ENCODE measurements around the gene HNRNPA1.
"Not testable (repeated sequence)": the region's sequence is repeated elsewhere in the genome, so short reads cannot be mapped to it uniquely, and the experiment has no call there.

The HNRNPA1 gene

GRCh38 chr12:54280468-54281260, at the start of gene HNRNPA1:
TSS of gene HNRNPA1 (plus strand) at chr12:54280726. CDS start at chr12:54280808, 82 bp downstream.
- peak; percentile 82 for DNase-seq (ENCODE audit: low read depth)

- DNase-seq (ENCODE audit: low read depth): not testable (repeated sequence)
These were observed 49.3 kb upstream of the HNRNPA1 start for GRCh38 chr12:54231269-54231668.

- DNase-seq (ENCODE audit: low read depth): no peak
These were observed 47.7 kb upstream of the HNRNPA1 start for GRCh38 chr12:54232790-54233189.

DNA sequence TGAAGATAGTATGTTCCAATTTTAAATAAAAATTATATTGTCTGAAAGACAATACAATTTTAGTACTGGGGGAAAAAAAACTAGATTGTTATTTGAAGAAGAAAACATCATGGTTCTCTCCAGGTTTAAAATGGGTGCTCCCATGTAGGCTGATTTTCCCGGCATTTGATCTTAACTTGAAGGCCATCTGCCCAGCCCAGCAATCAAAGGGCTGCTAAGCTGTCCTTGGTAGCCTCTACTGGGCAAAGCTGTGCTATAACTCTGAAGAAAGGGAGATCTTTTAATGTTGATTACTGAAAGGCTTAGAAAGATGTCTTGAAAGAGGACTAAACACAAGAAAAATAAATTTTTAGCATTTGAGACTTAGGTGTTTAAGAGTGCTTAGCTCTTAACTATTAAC, 42.0 kb upstream of the HNRNPA1 start:
- DNase-seq (ENCODE audit: low read depth): no peak

DNA sequence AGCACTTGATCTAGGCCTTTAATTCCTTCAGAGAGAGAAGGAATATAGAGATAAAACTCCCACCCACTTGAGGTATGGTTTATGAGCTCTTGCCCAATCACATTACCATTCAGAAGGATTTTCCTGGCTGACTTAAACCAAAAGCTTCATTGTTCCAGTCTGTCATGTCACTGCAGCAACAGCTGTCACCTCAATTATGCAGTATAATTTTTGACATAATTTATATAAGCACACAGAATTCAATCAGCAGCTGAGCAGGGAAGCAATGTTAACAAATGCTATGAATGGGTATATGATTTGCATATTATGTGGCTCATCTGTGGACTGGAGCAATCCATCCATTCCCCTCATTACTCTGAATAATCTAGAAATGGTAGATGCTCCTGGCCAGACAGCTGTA, 40.9 kb upstream of the HNRNPA1 start:
- no peak for DNase-seq (ENCODE audit: low read depth)

DNA sequence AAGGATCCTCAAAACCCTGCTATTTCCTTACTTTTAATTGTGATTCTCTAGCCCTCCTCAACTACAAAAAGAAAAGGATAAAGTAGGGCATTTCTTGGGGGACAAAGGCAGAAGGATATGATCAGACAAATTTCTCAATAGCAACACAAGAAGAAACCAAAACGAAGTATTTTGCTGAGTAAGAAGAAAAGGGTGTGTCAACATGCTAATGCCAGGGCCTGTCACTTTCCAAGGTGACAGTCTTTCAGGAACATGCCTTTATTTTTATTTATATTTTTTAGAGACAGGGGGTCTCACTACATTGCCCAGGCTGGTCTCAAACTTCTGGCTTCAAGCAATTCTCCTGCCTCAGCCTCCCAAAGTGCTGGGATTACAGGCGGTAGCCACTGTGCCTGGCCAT, 40.4 kb upstream of the HNRNPA1 start:
- DNase-seq (ENCODE audit: low read depth): no peak

- no peak for DNase-seq (ENCODE audit: low read depth)
These were observed 39.4 kb upstream of the HNRNPA1 start for GRCh38 chr12:54240971-54241588.

- DNase-seq (ENCODE audit: low read depth): no peak
These were observed 34.4 kb upstream of the HNRNPA1 start for GRCh38 chr12:54246011-54246641.

- no peak for DNase-seq (ENCODE audit: low read depth)
These were observed 31.0 kb upstream of the HNRNPA1 start for GRCh38 chr12:54249489-54249888.

- DNase-seq (ENCODE audit: low read depth): no peak
These were observed 28.8 kb upstream of the HNRNPA1 start for GRCh38 chr12:54251667-54252284.

- no peak for DNase-seq (ENCODE audit: low read depth)
These were observed 27.3 kb upstream of the HNRNPA1 start for GRCh38 chr12:54253240-54253639.

GRCh38 chr12:54257332-54257731, 23.2 kb upstream of the HNRNPA1 start:
- no peak for DNase-seq (ENCODE audit: low read depth)

DNA sequence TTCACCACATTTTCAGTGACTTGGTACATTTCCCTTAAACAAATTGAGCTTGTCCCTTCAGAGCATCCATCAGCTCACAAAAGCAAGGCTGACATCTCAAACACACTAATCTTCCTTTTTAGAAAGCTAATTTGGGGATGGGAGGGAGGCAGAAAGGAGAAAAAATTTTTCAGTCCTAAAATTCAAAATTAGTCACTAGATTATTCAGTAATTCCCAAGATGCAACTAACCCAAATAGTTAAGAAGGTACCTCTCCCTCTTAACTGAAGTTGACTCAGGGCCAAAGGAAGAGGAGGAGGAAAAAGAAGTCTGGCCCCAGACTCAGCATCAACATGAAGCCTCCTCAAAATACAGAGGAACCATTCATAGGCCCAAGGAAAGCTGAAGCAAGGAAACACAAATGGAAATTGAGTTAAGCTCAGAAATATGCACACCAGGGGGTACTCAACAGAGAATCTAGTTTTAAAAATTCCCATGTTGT, 22.3 kb upstream of the HNRNPA1 start:
- DNase-seq (ENCODE audit: low read depth): no peak

- no peak for DNase-seq (ENCODE audit: low read depth)
These were observed 21.1 kb upstream of the HNRNPA1 start for GRCh38 chr12:54259194-54260011.

GRCh38 chr12:54261815-54262402, 18.6 kb upstream of the HNRNPA1 start:
- no peak for DNase-seq (ENCODE audit: low read depth)

- no peak for DNase-seq (ENCODE audit: low read depth)
These were observed 18.1 kb upstream of the HNRNPA1 start for GRCh38 chr12:54262403-54262925.

GRCh38 chr12:54265364-54265812, 15.1 kb upstream of the HNRNPA1 start:
- DNase-seq (ENCODE audit: low read depth): no peak

DNA sequence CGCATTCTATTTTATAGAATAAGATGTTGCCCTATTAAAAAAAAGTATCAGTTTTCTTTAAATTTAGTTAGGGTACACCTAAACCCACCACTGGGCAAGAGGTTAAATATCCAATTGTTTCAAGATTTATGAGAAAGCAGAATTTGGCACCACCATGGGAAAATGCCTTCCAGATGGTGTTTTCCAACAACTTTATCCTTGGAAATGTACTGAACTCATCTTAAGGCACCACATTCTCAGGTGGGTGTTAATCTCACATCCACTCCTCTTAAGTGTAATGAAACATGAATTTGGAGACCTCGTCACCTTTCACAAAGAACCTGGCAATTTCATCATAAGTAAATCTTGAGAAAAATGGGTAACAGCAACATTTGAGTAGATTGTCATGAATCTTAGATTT, 13.7 kb upstream of the HNRNPA1 start:
- no peak for DNase-seq (ENCODE audit: low read depth)

DNA sequence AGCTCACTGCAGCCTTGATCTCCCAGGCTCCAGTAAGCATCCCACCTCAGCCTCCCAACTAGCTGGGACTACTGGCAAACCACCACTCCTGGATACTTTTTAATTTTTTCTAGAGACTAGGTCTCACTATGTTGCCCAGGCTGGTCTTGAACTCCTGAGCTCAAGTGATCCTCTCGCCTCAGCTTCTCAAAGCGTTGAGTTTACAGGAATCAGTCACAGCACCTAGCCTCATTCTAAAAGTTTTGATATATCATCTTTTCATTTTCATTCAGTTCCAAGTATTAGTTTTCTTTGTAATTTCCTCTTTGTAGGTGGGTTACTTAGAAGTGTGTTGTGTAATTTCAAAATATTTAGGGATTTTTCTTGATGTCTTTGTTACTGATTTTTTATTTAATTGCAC, 10.2 kb upstream of the HNRNPA1 start:
- DNase-seq (ENCODE audit: low read depth): no peak

- DNase-seq (ENCODE audit: low read depth): no peak
These were observed 8.3 kb upstream of the HNRNPA1 start for GRCh38 chr12:54272214-54272613.

DNA sequence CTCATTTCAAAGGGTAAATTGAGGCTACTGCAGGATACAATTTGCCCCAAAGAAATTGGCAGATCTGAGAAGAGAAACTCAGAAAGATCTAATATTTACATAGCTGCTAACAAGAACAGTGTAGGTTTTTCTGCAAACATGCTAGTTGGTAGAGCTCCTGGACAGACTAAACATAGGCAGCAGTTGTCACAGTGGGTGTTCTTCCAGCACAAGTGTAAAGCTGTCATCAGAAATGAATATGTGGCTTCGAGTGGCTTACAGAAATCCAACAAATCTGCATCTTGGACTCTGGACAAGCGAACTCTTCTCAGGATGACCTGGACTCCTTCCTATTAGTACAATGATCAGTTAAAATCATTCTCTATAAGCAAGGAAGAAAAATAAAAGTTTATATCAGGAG, 6.5 kb upstream of the HNRNPA1 start:
- DNase-seq (ENCODE audit: low read depth): no peak
